Cardiac atrium fibroblast (primary cell): ENCODE data around the gene CSF2. TPM values are rescaled to one million over a fixed set of nuclear protein-coding genes. Genes with fewer than 3 reads are reported as not detected.

Source experiments
- total RNA-seq: library from RNA; depleted of rRNA; stranded (reverse); fragments of >200 nt; gene quantifications from 2 replicates; pipeline ENCODE4 v1.2.3, GENCODE V29; 2015

Gene CSF2
- total RNA-seq, result 2.3 TPM in 1 of 2 replicates, not detected in the other

DNA sequence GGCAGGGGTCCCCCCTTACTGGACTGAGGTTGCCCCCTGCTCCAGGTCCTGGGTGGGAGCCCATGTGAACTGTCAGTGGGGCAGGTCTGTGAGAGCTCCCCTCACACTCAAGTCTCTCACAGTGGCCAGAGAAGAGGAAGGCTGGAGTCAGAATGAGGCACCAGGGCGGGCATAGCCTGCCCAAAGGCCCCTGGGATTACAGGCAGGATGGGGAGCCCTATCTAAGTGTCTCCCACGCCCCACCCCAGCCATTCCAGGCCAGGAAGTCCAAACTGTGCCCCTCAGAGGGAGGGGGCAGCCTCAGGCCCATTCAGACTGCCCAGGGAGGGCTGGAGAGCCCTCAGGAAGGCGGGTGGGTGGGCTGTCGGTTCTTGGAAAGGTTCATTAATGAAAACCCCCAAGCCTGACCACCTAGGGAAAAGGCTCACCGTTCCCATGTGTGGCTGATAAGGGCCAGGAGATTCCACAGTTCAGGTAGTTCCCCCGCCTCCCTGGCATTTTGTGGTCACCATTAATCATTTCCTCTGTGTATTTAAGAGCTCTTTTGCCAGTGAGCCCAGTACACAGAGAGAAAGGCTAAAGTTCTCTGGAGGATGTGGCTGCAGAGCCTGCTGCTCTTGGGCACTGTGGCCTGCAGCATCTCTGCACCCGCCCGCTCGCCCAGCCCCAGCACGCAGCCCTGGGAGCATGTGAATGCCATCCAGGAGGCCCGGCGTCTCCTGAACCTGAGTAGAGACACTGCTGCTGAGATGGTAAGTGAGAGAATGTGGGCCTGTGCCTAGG lies at the start of gene CSF2:
Gene CSF2, plus strand, starts transcription at position 559 of the 783 bp plus-strand sequence. Its CDS starts 35 bp downstream, at position 594.

DNA sequence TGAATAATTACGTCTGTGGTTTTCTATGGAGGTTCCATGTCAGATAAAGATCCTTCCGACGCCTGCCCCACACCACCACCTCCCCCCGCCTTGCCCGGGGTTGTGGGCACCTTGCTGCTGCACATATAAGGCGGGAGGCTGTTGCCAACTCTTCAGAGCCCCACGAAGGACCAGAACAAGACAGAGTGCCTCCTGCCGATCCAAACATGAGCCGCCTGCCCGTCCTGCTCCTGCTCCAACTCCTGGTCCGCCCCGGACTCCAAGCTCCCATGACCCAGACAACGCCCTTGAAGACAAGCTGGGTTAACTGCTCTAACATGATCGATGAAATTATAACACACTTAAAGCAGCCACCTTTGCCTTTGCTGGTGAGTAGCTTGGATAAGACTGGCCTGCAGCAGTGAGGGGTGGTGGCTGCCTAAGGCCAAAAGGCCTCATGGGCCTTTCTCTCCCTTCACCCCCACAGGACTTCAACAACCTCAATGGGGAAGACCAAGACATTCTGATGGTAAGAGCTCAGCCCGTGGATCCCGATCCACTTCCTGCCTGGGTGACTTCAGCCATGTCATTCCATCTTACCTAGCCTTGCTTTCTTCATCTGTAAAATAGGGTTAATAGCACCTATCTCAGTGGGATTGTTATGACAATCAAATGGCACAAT lies 13.0 kb upstream of the CSF2 start, which contains the start of gene IL3:
Gene IL3, plus strand, starts transcription at position 155 of the 661 bp plus-strand sequence. Its CDS starts 52 bp downstream, at position 207.

Other genes with a start within 250 kb of the CSF2 start
- not detected in 2 replicates for gene MEIKIN, start 128.1 kb upstream of the CSF2 start, total RNA-seq
- not detected in 2 replicates for gene ACSL6, start 62.1 kb upstream of the CSF2 start, total RNA-seq
- gene IL3, start 13.1 kb upstream of the CSF2 start, total RNA-seq, result not detected in 2 replicates
- 242 and 268 TPM in 2 replicates for gene P4HA2, start 154.1 kb downstream of the CSF2 start, total RNA-seq
- 9.0 and 19.4 TPM in 2 replicates for gene PDLIM4, start 183.9 kb downstream of the CSF2 start, total RNA-seq
- 1.4 and 5.2 TPM in 2 replicates for gene SLC22A4, start 220.6 kb downstream of the CSF2 start, total RNA-seq